ENCODE data around the gene ERN1.

The ERN1 gene

GRCh38 chr17:64107500-64108236 is 22.3 kb downstream of the ERN1 start:
- DNase-seq, result no peak

- no peak for DNase-seq
These were observed 23.0 kb downstream of the ERN1 start for GRCh38 chr17:64106918-64107317.

- no peak for DNase-seq
These were observed 26.3 kb downstream of the ERN1 start for GRCh38 chr17:64103391-64104364.

- no peak for DNase-seq
These were observed 27.1 kb downstream of the ERN1 start for GRCh38 chr17:64102627-64103390.

GRCh38 chr17:64099543-64099942 is 30.4 kb downstream of the ERN1 start:
- DNase-seq, result no peak

- DNase-seq, result no peak
These were observed 32.6 kb downstream of the ERN1 start for GRCh38 chr17:64097196-64097936.

GRCh38 chr17:64096037-64096436 is 33.9 kb downstream of the ERN1 start:
- no peak for DNase-seq

GRCh38 chr17:64095144-64095882 is 34.6 kb downstream of the ERN1 start:
- DNase-seq, result no peak

GRCh38 chr17:64094412-64094811 is 35.5 kb downstream of the ERN1 start:
- DNase-seq, result no peak

GRCh38 chr17:64092952-64093451 is 36.9 kb downstream of the ERN1 start:
- no peak for DNase-seq

- DNase-seq, result no peak
These were observed 37.8 kb downstream of the ERN1 start for GRCh38 chr17:64092113-64092512.

- no peak for DNase-seq
These were observed 38.4 kb downstream of the ERN1 start for GRCh38 chr17:64091571-64091970.

- no peak for DNase-seq
These were observed 38.8 kb downstream of the ERN1 start for GRCh38 chr17:64091116-64091515.

GRCh38 chr17:64090144-64090543 is 39.8 kb downstream of the ERN1 start:
- no peak for DNase-seq

- no peak for DNase-seq
These were observed 42.5 kb downstream of the ERN1 start for GRCh38 chr17:64087252-64088005.

- DNase-seq, result no peak
These were observed 44.3 kb downstream of the ERN1 start for GRCh38 chr17:64085650-64086005.

GRCh38 chr17:64084940-64085649 is 44.8 kb downstream of the ERN1 start:
- DNase-seq, result no peak

GRCh38 chr17:64084086-64084939 is 45.6 kb downstream of the ERN1 start:
- no peak for DNase-seq

- DNase-seq, result no peak
These were observed 46.3 kb downstream of the ERN1 start for GRCh38 chr17:64083563-64084085.

Measured in NCI-H526 treated with DMSO at 0.1 percent for 48 hours (cell line).